Panc1 (cell line): ENCODE data around the gene WNT3. TPM values are rescaled to one million over a fixed set of nuclear protein-coding genes. Genes with fewer than 3 reads are reported as not detected.

Experiments
- ATAC-seq: fragments of 200-7000 bp; cut with Tn5 transposase; 2 replicates; pipeline ENCODE4 v1.9.1; 2020; ENCODE audit warnings: mild to moderate bottlenecking, moderate library complexity
- BruUV-seq: library from RNA; stranded (reverse); fragments of 400-500 nt; replicated peaks from 2 replicates; lab custom pipeline; 2021; lab: Mats Ljungman, UMichigan
- CTCF ChIA-PET: fragments of 300-600 bp; sonication (Branson Sonifier 250); formaldehyde crosslinking; loops from one replicate; lab custom pipeline; 2022; ENCODE audit warnings: antibody characterized with exemption; lab: Charles Lee
- POLR2A ChIA-PET: fragments of 300-600 bp; sonication (Branson Sonifier 250); formaldehyde crosslinking; loops from one replicate; lab custom pipeline; 2022; ENCODE audit warnings: antibody characterized with exemption; lab: Charles Lee
- DNase-seq: peaks from one replicate; pipeline ENCODE4 v3.0.0-alpha.2; 2010; ENCODE audit warnings: low read depth, low spot score
- H3K27ac ChIP-seq: 2 replicates; pipeline ENCODE4 v1.5.1; 2011; ENCODE audit warnings: mild to moderate bottlenecking, low read length, inconsistent platforms
- H3K27me3 ChIP-seq: fragments of 200-500 bp; sonication (Bioruptor generic); 2 replicates; pipeline ENCODE4 v1.6.0; 2014; ENCODE audit warnings: low read length, inconsistent platforms; ENCODE audit not compliant: control insufficient read depth, insufficient read depth
- H3K36me3 ChIP-seq: fragments of 200-500 bp; sonication (Bioruptor generic); 2 replicates; pipeline ENCODE4 v1.5.1; 2014; ENCODE audit warnings: inconsistent platforms, mild to moderate bottlenecking, low read length, moderate library complexity; ENCODE audit not compliant: control insufficient read depth, insufficient read depth
- H3K4me1 ChIP-seq: 2 replicates; pipeline ENCODE4 v1.5.1; 2011; ENCODE audit warnings: inconsistent platforms, mild to moderate bottlenecking, low read length, moderate library complexity; ENCODE audit not compliant: control insufficient read depth, insufficient read depth
- H3K4me3 ChIP-seq, 2 experiments: 2 replicates each; pipeline ENCODE4 v1.5.1; 2011 to 2012; ENCODE audit warnings: low read depth in 2 of 2, low read length in 2 of 2, mild to moderate bottlenecking in 2 of 2, inconsistent platforms in 1 of 2, moderate library complexity in 1 of 2
- H3K9me3 ChIP-seq: fragments of 200-500 bp; sonication (Bioruptor generic); 2 replicates; pipeline ENCODE4 v1.5.1; 2014; ENCODE audit warnings: low read depth, mild to moderate bottlenecking, inconsistent platforms, low read length, moderate library complexity; ENCODE audit not compliant: control insufficient read depth, insufficient read depth
- POLR2AphosphoS5 ChIP-seq: IDR thresholded peaks from 2 replicates; pipeline ENCODE4 v1.6.1; 2012; ENCODE audit warnings: mild to moderate bottlenecking, low read depth, low read length, moderate library complexity
- SIN3A ChIP-seq: IDR thresholded peaks from 2 replicates; pipeline ENCODE4 v1.6.1; 2012; ENCODE audit warnings: low read depth, mild to moderate bottlenecking, low read length, moderate library complexity, borderline replicate concordance; ENCODE audit not compliant: insufficient read depth
- TCF7L2 ChIP-seq: IDR thresholded peaks from 2 replicates; pipeline ENCODE4 v1.6.1; 2011; ENCODE audit warnings: mild to moderate bottlenecking, low read depth, low read length, inconsistent platforms
- in situ Hi-C: cut with HindIII; loops from 2 replicates; pipeline ENCODE4 v1.10.0; 2016; ENCODE audit warnings: low sequenced_read_pairs, low pct_unique_long_range_greater_than_20kb
- intact Hi-C: fragments of 100-400 bp; cut with micrococcal nuclease; formaldehyde crosslinking; loops from one replicate; pipeline ENCODE4 v1.10.0; 2022; ENCODE audit not compliant: unreplicated experiment
- total RNA-seq: library from RNA; stranded (reverse); gene quantifications from one replicate; pipeline ENCODE4 v1.2.1, GENCODE V29; 2021; ENCODE audit not compliant: unreplicated experiment
- TF ChIP-seq, protein P1 (sequence below): fragments of 450-650 bp; IDR thresholded peaks from 2 replicates; pipeline ENCODE4 v1.5.1; 2017; ENCODE audit warnings: mild to moderate bottlenecking
- TF ChIP-seq, protein P2 (sequence below), 2 experiments: IDR thresholded peaks; 2 replicates each; pipeline ENCODE4 v1.6.1; 2011 to 2012; ENCODE audit warnings: low read depth in 2 of 2, control low read depth in 1 of 2, low read length in 1 of 2, mild to moderate bottlenecking in 1 of 2, moderate library complexity in 1 of 2; ENCODE audit not compliant: insufficient read depth in 1 of 2

WNT3 gene
- total RNA-seq, 1 experiment from 2014 or later: 3.4 TPM

DNA sequence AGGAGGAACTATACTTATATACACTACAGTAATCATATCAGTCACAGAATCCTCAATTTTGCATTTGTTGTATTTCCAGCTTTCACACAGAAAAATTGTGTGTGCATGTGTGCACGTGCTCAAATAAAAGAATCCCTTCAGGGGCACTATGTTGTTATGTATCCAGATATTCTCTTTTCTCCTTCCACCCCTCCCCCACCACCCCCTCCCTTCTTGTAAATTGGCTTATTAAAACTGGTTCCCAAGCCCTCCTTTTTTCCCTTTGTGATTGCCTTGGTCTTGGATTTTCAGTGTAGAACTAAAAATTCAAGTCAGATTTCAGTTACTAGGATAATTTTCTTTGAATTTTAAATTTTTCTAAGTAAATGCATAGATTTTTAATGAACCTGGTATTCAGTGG is 86.3 kb downstream of the WNT3 start:
- ChIA-PET POLR2A (no interaction called here), CTCF (no interaction called here)
- intact Hi-C loops: no loop called here
- DNase-seq (no peak), ATAC-seq (no peak)
- no peaks in the 10 kb centered on the region for H3K27me3 ChIP-seq
- peaks cover 6% of the 10 kb centered on the region; the same call in 1 of the 2 replicates for H3K36me3 ChIP-seq
- H3K4me1 ChIP-seq: no peaks in the 10 kb centered on the region
- BruUV-seq: no TSS peak
- no peaks in the 10 kb centered on the region for H3K9me3 ChIP-seq
- in situ Hi-C loops: no loop called here
- TF ChIP-seq POLR2AphosphoS5 (no peak), TCF7L2 (no peak), SIN3A (no peak)
- TF ChIP-seq, protein P1, sequence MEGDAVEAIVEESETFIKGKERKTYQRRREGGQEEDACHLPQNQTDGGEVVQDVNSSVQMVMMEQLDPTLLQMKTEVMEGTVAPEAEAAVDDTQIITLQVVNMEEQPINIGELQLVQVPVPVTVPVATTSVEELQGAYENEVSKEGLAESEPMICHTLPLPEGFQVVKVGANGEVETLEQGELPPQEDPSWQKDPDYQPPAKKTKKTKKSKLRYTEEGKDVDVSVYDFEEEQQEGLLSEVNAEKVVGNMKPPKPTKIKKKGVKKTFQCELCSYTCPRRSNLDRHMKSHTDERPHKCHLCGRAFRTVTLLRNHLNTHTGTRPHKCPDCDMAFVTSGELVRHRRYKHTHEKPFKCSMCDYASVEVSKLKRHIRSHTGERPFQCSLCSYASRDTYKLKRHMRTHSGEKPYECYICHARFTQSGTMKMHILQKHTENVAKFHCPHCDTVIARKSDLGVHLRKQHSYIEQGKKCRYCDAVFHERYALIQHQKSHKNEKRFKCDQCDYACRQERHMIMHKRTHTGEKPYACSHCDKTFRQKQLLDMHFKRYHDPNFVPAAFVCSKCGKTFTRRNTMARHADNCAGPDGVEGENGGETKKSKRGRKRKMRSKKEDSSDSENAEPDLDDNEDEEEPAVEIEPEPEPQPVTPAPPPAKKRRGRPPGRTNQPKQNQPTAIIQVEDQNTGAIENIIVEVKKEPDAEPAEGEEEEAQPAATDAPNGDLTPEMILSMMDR: no peak
- TF ChIP-seq, protein P2, sequence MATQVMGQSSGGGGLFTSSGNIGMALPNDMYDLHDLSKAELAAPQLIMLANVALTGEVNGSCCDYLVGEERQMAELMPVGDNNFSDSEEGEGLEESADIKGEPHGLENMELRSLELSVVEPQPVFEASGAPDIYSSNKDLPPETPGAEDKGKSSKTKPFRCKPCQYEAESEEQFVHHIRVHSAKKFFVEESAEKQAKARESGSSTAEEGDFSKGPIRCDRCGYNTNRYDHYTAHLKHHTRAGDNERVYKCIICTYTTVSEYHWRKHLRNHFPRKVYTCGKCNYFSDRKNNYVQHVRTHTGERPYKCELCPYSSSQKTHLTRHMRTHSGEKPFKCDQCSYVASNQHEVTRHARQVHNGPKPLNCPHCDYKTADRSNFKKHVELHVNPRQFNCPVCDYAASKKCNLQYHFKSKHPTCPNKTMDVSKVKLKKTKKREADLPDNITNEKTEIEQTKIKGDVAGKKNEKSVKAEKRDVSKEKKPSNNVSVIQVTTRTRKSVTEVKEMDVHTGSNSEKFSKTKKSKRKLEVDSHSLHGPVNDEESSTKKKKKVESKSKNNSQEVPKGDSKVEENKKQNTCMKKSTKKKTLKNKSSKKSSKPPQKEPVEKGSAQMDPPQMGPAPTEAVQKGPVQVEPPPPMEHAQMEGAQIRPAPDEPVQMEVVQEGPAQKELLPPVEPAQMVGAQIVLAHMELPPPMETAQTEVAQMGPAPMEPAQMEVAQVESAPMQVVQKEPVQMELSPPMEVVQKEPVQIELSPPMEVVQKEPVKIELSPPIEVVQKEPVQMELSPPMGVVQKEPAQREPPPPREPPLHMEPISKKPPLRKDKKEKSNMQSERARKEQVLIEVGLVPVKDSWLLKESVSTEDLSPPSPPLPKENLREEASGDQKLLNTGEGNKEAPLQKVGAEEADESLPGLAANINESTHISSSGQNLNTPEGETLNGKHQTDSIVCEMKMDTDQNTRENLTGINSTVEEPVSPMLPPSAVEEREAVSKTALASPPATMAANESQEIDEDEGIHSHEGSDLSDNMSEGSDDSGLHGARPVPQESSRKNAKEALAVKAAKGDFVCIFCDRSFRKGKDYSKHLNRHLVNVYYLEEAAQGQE (IDR thresholded peaks at IDR 0.05; ENCODE audit: insufficient read depth in 1 of 2, low read depth in 2 of 2, low read length in 1 of 2): no peak
- no peak overlapping the region for H3K4me3 ChIP-seq
- no peak overlapping the region for H3K27ac ChIP-seq

DNA sequence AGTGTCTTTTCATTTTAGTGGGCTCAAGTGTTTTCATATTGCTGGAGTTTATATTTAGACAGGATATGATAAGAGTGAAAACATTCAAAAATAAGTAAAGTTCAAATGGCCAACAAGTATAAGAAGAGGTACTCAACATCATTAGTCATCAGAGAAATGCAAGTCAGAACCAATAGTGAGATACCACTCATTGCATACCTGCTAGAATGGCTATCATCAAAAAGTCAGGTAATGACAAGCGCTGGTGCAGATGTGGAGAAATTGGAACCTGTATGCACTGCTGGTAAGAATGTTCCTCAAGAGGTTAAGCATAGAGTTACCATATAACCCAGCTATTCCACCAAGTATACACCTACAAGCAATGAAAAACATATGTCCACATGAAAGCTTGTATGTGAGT is 87.8 kb downstream of the WNT3 start:
- no peak overlapping the region for H3K27ac ChIP-seq
- no peaks in the 10 kb centered on the region for H3K4me1 ChIP-seq
- in situ Hi-C loops: no loop called here
- no TSS peak for BruUV-seq
- no peaks in the 10 kb centered on the region for H3K9me3 ChIP-seq
- peaks cover 6% of the 10 kb centered on the region; the same call in 1 of the 2 replicates for H3K36me3 ChIP-seq
- no peaks in the 10 kb centered on the region for H3K27me3 ChIP-seq
- ATAC-seq: no peak
- CTCF ChIA-PET: no interaction called here
- DNase-seq: no peak
- intact Hi-C loops: no loop called here
- POLR2A ChIA-PET: no interaction called here
- no peak for TF ChIP-seq TCF7L2
- TF ChIP-seq POLR2AphosphoS5: no peak
- TF ChIP-seq, protein P1: no peak
- TF ChIP-seq, protein P2 (IDR thresholded peaks at IDR 0.05; ENCODE audit: insufficient read depth in 1 of 2, low read depth in 2 of 2, low read length in 1 of 2): no peak
- TF ChIP-seq SIN3A: no peak
- no peak overlapping the region for H3K4me3 ChIP-seq
